ENCODE results near the gene TFF2.

TFF2 gene

DNA sequence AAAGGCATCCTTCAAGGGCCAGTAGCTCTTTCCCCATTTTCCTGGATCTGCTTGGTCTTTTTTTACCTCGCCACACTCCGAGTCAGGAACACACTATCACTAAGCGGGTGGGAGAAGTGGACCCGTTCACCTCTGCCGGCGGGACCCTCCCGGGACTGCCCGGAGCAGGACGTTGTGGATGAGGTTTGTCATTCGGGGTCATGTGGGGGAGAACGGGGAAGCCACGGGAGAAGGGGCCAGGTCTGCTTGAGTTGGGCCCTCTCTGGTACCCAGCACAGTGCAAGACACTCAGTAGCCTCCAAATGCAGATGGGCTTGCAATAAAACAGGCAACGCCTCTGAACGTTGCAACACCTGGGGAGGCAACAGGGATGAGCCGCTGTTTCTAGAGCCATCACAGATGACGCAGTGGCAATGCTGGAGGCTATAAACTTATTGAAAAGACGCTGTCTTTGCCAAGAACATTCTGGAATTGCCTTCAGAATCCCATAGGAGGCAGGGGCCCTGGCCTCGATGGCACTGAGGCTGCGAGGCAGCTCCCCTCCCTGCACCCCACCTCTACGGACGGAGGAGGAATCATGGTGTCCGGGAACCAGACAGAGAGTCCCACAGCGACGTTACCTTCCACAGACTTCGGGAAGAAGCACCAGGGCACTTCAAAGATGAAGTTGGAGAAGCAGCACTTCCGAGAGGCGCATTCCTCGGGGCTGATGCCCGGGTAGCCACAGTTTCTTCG lies 3.8 kb downstream of the TFF2 start:
- no peak for DNase-seq (ENCODE audit: low read depth)
- TF ChIP-seq, protein P1, sequence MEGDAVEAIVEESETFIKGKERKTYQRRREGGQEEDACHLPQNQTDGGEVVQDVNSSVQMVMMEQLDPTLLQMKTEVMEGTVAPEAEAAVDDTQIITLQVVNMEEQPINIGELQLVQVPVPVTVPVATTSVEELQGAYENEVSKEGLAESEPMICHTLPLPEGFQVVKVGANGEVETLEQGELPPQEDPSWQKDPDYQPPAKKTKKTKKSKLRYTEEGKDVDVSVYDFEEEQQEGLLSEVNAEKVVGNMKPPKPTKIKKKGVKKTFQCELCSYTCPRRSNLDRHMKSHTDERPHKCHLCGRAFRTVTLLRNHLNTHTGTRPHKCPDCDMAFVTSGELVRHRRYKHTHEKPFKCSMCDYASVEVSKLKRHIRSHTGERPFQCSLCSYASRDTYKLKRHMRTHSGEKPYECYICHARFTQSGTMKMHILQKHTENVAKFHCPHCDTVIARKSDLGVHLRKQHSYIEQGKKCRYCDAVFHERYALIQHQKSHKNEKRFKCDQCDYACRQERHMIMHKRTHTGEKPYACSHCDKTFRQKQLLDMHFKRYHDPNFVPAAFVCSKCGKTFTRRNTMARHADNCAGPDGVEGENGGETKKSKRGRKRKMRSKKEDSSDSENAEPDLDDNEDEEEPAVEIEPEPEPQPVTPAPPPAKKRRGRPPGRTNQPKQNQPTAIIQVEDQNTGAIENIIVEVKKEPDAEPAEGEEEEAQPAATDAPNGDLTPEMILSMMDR (IDR thresholded peaks at IDR 0.05; ENCODE audit: insufficient read depth, low read depth, low read length, missing control alignments): no peak
- H3K4me3 ChIP-seq (ENCODE audit: low read depth, low read length): no peak overlapping the region

DNA sequence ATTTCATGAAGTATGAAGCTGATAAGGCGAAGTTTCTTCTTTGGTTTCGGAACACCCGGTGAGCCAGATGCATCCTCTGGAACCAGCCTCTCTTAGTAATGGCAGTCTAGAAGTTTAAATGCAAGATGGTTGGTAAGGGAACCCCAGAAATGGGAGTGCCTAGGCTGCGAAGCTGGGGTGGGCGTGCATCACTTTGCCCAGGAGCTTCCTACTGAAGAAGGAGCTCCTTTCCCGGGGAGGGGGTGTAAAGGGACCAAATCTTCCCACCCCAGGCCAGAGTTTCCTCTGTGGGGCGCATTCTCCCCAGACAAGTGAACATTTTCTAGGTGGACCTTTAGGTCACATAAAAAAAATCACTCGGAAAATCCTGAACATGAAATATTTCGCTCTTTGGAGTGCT lies 4.4 kb downstream of the TFF2 start:
- TF ChIP-seq, protein P1 (IDR thresholded peaks at IDR 0.05; ENCODE audit: insufficient read depth, low read depth, low read length, missing control alignments): no peak
- no peak overlapping the region for H3K4me3 ChIP-seq (ENCODE audit: low read depth, low read length)
- no peak for DNase-seq (ENCODE audit: low read depth)

GRCh38 chr21:42344631-42345030 lies 6.2 kb downstream of the TFF2 start:
- no peak overlapping the region for H3K4me3 ChIP-seq (ENCODE audit: low read depth, low read length)
- TF ChIP-seq, protein P1 (IDR thresholded peaks at IDR 0.05; ENCODE audit: insufficient read depth, low read depth, low read length, missing control alignments): no peak
- no peak for DNase-seq (ENCODE audit: low read depth)

GRCh38 chr21:42343963-42344510 lies 6.8 kb downstream of the TFF2 start:
- H3K4me3 ChIP-seq (ENCODE audit: low read depth, low read length): no peak overlapping the region
- TF ChIP-seq, protein P1 (IDR thresholded peaks at IDR 0.05; ENCODE audit: insufficient read depth, low read depth, low read length, missing control alignments): no peak
- no peak for DNase-seq (ENCODE audit: low read depth)

GRCh38 chr21:42343556-42343955 lies 7.2 kb downstream of the TFF2 start:
- no peak for DNase-seq (ENCODE audit: low read depth)
- TF ChIP-seq, protein P1 (IDR thresholded peaks at IDR 0.05; ENCODE audit: insufficient read depth, low read depth, low read length, missing control alignments): no peak
- no peak overlapping the region for H3K4me3 ChIP-seq (ENCODE audit: low read depth, low read length)

- DNase-seq (ENCODE audit: low read depth): no peak
- H3K4me3 ChIP-seq (ENCODE audit: low read depth, low read length): no peak overlapping the region
- TF ChIP-seq, protein P1 (IDR thresholded peaks at IDR 0.05; ENCODE audit: insufficient read depth, low read depth, low read length, missing control alignments): no peak
Measured at GRCh38 chr21:42343101-42343500, 7.7 kb downstream of the TFF2 start.

Measured in GM12865 (cell line).